PFSK-1 (cell line): ENCODE data around the gene PSKH1.

ENCODE experiments used
- FOXP2 ChIP-seq: optimal IDR thresholded peaks from 2 replicates; pipeline ENCODE3; 2011; ENCODE audit warnings: borderline replicate concordance, control low read depth, inconsistent platforms; ENCODE audit not compliant: insufficient read depth; ENCODE audit errors: extremely low read length, extremely low read depth
- POLR2AphosphoS5 ChIP-seq: IDR thresholded peaks from 2 replicates; pipeline ENCODE4 v1.6.1; 2012; ENCODE audit warnings: low read depth, mild to moderate bottlenecking, control low read depth, low read length, moderate library complexity
- SIN3A ChIP-seq: IDR thresholded peaks from 2 replicates; pipeline ENCODE4 v1.6.1; 2012; ENCODE audit warnings: mild to moderate bottlenecking, low read length, moderate library complexity, borderline replicate concordance; ENCODE audit not compliant: insufficient read depth
- TAF1 ChIP-seq: IDR thresholded peaks from 2 replicates; pipeline ENCODE4 v1.6.1; 2012; ENCODE audit warnings: low read length, control low read depth, borderline replicate concordance; ENCODE audit not compliant: insufficient read depth
- TF ChIP-seq, protein P1 (sequence below), 2 experiments: IDR thresholded peaks; 2 replicates each; pipeline versions ENCODE4 v1.6.1 to v1.8.0; 2011 to 2012; ENCODE audit warnings: low read depth in 2 of 2, low read length in 2 of 2, control low read depth in 1 of 2, inconsistent platforms in 1 of 2, mild to moderate bottlenecking in 1 of 2, moderate library complexity in 1 of 2; ENCODE audit not compliant: insufficient read depth in 1 of 2

DNA sequence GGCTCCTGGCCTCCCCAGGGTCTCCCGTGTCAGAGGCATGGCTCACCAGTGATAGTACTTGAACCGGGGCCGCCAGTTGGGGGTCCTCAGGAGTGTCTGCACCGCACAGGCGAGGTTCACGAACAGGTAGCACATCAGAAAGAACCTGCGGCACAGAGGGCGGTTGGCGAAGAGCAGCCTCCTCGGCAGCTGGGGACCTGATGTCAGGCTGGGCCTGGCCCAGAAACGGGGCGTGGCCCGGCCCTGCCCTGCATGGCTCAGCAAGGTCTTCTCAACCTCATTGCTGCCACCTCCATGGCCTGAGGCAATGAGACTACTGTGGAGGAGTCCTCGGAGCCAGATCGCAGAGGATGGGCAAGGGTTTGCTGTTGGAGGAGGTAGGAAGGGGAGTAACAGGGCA is 55.0 kb downstream of the PSKH1 start:
- TF ChIP-seq POLR2AphosphoS5, result no peak
- TF ChIP-seq, protein P1, sequence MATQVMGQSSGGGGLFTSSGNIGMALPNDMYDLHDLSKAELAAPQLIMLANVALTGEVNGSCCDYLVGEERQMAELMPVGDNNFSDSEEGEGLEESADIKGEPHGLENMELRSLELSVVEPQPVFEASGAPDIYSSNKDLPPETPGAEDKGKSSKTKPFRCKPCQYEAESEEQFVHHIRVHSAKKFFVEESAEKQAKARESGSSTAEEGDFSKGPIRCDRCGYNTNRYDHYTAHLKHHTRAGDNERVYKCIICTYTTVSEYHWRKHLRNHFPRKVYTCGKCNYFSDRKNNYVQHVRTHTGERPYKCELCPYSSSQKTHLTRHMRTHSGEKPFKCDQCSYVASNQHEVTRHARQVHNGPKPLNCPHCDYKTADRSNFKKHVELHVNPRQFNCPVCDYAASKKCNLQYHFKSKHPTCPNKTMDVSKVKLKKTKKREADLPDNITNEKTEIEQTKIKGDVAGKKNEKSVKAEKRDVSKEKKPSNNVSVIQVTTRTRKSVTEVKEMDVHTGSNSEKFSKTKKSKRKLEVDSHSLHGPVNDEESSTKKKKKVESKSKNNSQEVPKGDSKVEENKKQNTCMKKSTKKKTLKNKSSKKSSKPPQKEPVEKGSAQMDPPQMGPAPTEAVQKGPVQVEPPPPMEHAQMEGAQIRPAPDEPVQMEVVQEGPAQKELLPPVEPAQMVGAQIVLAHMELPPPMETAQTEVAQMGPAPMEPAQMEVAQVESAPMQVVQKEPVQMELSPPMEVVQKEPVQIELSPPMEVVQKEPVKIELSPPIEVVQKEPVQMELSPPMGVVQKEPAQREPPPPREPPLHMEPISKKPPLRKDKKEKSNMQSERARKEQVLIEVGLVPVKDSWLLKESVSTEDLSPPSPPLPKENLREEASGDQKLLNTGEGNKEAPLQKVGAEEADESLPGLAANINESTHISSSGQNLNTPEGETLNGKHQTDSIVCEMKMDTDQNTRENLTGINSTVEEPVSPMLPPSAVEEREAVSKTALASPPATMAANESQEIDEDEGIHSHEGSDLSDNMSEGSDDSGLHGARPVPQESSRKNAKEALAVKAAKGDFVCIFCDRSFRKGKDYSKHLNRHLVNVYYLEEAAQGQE (IDR thresholded peaks at IDR 0.05; ENCODE audit: insufficient read depth in 1 of 2, low read depth in 2 of 2, low read length in 2 of 2), result no peak
- no peak for TF ChIP-seq TAF1
- no peak for TF ChIP-seq FOXP2
- no peak for TF ChIP-seq SIN3A
